Measurements from ENCODE around the gene SPRY4.
"Not testable (repeated sequence)": the region's sequence is repeated elsewhere in the genome, so short reads cannot be mapped to it uniquely, and the experiment has no call there.

Gene SPRY4, protein sequence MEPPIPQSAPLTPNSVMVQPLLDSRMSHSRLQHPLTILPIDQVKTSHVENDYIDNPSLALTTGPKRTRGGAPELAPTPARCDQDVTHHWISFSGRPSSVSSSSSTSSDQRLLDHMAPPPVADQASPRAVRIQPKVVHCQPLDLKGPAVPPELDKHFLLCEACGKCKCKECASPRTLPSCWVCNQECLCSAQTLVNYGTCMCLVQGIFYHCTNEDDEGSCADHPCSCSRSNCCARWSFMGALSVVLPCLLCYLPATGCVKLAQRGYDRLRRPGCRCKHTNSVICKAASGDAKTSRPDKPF

DNA sequence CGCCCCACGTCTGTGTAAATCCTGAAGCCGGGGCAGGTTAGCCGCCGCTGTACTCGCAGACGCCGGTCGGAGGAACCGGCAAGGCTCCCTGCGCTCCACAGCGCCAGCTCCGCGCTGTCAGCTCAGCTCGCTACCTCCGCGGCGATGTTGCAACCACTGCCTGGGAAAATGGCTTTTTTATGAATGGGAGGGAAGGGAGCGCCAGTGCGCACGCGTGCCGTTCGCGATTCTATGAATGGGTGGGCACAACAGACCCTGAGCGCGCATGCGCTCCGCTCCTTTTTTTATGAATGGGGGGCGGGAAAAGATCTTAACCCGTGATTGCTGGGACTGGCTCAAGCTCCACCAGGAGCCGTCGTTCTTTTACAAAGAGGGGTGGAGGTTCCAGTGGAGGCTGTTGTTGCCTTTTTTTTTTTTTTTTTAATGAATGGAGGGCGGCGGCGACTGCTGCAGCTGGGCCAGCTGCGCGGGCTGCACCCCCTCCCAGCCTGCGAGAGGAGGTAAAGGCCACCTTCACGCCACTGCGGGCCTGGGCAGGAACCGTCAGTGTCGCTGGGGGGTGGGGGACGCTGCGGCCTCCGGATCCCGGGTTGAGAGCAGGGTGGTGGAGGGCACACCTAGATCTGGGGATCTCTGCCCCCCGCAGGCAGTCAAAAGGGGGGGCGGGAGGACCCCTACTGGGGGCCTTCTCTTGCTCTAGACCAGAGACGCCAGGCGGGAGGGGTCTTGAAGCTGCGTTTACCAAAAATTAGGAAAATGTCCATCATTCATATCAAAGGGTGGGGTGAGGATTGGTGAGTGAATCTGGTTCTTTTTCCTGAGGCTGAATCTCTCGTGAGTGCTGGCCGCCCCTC lies at the start of gene SPRY4:
SPRY4 (minus strand) TSS at position 151 of the 854 bp plus-strand sequence. CDS start 9,913 bp downstream, outside the sequence.
- peak; percentile 77 to 78 for DNase-seq

DNA sequence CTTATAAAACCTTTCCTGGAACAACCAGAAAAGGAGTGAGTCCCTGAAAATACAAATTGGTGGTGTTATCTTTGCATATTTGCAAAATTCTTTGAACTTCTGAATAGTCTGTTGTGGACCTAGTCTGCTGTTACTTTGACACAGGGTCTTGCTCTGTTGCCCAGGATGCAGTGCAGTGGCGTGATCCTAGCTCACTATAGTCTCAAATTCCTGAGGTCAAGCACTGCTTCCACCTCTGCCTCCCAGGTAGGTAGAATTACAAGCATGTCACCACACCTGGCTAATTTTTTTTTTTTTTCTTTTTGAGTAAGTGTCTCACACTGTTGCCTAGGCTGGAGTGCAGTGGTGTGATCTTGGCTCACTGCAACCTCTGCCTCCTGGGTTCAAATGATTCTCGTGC lies 43.7 kb upstream of the SPRY4 start:
- no peak for DNase-seq

DNA sequence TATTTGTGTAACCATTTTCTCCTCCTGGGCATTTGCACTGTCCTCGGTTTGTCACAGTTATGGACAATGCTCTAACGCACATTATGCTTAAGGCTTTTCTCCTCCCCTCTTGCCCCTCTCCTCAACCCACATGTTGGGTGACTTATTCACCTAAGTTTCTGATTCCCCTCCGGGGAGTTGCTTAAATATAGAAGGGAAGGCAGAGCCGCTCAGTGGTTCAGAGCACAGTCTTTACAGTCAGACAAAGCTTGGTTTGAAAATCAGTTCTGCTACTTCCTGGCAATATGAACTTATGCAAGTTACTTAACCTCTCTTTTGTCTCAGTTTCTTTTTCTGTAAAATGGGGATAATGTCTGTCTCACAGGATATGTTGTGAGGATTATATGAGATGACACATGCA lies 41.2 kb upstream of the SPRY4 start:
- DNase-seq, result no peak

DNA sequence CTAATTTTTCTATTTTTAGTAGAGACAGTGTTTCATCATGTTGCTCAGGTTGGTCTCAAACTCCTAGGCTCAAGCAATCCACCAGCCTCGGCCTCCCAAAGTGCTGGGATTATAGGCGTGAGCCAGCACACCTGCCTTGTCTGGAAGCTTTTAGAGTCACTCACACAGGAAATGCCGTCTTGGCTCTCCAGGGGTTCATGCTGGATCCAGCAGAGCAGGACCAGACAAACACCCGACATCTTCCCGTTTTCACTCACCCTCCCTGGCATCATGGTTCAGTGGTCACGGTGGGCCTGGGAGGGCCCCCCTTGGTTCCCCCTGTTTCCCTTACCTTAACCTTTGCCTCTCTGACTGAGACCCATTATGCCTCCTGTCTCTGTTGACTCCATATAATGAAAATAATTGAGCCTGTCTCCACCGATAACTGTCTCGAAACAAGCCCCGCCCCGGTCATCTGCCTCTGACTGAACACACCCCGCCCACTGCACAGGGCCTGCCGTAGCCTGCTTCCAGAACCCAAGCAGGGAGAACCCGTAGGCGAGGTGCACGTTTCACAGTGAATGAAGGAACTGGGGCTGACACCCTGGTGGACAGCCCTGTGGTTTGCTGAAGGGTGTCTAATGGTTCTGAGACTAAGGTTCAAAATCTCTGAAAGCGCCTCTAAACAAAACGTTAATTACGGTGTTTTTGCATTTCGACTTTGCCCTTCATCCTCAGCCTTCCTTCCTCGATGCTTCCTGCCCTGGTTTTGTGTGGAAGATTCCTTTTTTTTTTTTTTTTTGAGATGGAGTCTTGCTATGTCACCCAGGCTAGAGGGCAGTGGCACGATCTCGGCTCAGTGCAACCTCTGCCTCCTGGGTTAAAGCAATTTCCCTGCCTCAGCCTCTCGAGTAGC lies 39.7 kb upstream of the SPRY4 start:
- no peak for DNase-seq

DNA sequence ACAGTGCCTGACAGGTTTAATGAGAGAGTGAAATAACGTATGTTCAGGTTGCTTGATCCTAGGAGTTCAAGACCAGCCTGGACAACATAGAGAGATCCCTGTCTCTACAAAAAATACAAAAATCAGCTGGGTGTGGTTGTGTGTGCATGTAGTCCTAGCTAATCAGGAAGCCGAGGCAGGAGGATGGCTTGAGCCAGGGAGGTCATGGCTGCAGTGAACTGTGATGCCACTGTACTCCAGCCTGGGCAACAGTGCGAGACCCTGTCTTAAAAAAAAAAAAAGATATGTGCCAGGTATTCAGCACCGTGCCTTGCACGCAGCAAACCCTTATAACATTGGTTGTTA lies 38.8 kb upstream of the SPRY4 start:
- no peak for DNase-seq

DNA sequence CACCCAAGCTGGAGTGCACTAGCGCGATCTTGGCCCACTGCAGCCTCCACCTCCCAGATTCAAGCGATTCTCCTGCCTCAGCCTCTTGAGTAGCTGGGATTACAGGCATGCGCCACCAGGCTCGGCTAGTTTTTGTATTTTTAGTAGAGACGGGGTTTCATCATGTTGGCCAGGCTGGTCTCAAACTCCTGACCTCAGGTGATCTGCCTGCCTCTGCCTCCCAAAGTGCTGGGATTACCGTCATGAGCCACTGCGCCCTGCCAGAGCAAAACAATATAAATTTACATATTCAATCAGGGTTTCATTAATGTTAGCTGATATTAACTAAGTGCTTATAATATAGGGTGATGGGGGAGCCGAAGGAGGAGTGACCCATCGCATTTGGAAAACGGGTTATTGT lies 37.4 kb upstream of the SPRY4 start:
- not testable (repeated sequence) for DNase-seq

DNA sequence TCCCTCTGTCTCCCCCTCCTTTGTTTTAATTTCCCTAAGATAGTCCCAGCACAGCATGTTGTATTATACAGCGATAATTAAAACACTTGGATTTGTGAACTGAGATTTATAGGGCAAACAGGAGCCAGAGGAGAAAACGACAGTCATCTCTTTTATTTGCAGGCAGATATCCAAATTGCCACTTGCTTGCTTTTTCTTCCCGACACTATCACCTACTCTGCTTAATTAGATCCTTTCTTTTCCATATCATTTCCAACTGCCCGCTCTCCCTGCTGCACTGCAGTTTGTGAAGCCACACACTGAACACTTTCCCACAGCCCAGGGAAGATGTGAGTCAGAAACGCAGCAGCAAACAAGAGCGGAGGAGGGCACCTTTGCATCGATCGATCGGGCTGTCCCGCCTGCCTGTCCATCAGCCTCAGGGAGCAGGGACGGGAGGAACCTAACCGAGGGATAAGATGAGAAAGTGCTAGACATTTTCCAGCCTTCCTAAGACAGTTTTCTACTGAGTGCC lies 35.8 kb upstream of the SPRY4 start:
- DNase-seq, result no peak

DNA sequence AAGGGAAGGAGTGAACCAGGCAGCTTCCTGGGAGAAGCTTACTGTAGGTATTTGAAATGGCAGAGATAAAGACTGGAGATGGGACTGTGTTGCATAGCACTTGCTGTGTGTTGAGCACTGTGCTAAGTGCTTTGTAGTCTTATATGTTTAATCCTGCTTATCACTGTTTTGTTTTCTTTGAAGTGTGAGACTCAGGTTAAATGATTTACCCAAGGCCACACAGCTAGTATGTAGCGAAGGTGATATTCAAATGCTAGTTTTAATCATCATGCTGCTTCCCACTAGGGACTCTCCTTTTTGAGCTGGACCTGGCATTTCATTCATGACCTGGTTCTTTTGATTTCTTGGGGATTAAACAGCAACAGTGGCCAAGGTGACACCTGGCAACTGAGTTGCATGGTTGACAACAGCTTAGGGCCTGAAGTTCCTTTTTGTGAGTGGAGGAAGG lies 35.3 kb upstream of the SPRY4 start:
- no peak for DNase-seq

DNA sequence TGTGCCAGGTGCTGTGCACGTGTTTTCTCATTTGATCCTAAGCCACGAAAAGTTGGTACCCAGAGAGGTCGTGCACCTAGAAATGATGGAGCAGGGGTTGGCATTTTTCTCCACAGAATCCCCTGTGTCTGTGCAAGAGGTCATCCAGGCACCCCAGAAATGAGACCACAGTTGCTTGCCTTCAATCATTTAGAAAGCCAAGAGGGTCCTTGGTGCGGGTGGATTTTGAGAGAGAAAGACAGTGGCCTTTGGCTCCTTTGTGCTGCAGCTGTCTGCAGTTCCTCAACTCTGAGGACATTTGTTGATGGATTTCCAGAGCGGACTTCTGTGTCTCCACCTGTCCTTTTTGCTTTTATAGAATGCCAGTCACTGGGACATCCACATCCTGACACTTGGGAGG lies 33.8 kb upstream of the SPRY4 start:
- DNase-seq, result no peak

DNA sequence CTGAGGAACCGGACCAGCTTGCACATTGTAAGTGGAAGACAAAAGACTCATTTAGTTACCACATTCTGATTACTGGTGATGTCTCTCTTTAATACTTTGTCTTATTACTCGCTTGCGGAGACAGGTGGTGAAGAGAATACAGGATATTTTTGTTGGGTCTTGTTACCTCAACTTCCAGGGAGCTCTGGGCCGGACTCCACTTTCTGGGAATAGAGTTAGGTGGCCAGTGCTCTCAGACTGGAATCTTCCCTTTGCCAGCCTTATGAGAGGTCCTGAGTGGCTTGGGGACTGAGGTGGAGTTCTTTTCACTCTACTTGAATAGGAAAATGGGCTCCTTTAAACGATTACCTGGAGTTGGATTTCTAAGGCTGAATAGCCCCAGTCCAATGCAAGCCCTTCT lies 33.3 kb upstream of the SPRY4 start:
- DNase-seq, result no peak

DNA sequence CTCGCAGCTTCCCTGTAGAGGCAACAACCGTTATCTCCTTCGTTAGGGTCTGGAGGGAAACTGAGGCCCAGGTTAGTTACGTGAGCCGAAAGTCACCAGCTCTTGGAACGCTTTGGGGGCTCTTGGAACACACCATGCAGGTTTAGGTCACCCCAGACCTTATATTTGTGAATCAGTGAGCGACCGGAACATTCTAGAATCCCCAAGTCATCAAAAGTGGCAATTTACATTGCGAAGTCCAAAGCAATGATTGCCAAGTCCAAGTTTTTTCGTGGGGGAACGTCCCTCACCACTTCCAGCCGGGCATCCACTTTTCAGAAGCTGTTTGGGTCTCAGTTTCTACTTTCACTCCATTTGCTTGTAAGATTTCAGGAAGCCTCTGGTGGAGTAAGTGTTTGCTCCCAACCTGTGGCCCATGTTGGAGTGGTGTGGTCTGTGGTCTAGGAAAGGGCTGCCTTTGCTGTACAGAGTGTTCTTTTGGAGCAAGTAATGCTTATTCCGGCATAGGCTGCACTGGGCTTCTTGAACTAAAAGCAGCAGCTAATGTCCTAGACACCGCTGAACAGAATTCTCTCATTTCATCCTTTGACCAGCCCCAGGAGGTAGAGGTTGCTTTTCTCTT lies 32.8 kb upstream of the SPRY4 start:
- no peak for DNase-seq

DNA sequence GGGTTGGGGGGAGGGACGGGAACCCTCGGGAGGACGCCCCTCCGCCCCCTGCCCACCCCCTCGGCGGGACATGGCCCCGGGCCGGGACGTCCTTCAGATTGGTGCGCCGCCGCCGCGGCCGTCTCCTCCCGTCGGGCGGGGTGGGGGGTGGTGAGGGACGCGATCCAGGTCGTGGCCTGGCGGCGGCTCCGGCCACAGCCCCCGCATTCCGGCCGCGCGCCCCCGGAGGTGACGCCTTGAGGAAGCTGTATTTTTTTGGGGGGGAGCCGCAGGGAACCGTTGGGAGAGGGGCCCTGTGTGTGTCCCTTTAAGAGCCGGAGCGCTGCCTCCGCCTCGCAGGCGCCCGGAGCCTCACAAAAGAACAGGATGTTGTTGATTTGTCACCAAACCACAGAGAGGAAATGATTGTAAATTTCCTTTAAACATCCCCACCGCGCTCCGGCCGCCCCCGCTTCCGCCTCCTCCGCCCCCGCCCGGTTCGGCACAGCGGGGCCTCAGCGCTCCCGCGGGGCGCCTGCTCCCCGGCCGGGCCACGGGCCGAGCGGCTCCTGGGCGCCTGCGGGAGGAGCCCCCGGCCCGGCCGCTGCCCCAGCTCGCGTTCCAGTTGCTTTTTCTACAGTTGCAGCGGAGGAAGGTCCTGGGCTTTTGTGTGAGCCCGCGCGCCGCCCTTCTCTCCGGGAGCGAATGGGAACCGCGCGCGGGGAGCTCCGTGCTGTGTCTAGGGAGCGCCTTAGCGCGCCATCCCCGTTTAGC lies 32.1 kb upstream of the SPRY4 start:
- DNase-seq, result peak; percentile 90 to 93

DNA sequence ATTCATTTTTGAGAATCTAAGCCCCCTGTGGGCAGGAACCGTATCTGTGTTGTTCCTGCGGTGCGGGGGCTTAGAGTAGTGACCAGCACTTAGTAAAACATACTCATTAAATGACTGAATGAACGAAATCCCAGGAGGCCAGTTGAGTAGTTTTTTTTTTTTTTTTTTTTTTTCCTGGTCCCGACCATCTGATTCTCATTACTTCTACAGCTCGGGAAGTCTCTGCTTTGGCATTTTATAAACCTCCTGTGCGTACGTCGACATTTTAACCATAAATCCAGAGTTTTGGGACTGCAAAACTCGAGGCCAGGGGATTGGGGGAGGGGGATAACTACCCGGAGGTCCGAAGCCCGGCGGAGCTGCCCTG lies 31.5 kb upstream of the SPRY4 start:
- no peak for DNase-seq

DNA sequence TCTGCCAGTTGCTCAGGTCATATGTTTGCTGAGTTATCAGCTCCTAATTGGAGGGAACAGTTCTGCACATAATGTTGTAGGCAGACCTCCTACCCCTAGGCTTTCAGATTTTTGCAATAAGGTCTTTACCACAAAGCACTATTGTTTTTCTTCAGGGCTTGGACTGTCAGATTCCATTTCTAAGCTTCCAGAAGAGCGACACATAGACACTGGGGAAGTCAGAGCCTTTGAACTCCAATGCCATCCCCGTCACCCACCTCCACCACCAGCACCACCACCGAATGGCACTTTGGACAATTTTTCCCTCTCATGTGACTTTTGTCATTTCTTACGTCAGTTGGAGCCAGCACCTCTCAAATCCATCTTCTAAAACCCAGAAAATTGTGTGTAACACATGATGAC lies 28.3 kb upstream of the SPRY4 start:
- DNase-seq, result no peak

DNA sequence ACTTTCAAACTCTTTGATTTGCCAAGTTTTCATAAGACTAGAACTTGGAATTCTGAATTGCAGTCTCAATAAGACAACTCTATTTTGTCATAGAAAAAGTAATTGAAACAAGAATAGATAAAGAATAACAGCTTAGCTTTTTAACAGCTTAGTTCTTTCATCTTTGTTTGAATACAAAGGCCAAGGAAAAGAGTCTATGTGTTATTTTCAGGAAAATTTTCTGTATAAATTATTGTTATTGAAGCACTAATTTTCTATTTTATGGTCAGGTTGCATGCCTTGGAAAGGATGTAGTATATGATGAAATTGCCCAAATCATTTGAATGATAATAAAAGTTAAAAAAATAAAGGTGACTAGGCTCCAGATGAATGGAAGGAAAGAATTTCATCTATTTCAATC lies 25.2 kb upstream of the SPRY4 start:
- DNase-seq, result no peak

DNA sequence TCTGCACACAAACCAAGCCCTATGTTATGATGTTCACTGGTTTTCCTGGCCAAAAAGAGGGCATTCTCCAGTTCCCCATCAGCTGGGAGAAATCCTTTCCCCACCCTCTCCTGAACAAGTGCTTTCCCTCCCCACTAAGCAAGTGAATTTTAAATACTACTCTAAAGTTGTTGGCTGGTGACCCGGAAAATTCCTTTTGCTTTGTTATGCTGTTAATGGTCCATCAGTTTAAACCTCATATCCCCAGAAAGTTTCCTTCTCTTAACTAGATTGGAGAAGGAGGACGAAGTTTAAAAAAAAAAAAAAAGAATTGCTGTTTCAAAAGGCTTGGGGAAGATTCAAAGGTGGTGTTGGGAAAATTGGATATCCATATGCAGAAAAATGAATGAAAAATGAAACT lies 21.9 kb upstream of the SPRY4 start:
- DNase-seq, result no peak

DNA sequence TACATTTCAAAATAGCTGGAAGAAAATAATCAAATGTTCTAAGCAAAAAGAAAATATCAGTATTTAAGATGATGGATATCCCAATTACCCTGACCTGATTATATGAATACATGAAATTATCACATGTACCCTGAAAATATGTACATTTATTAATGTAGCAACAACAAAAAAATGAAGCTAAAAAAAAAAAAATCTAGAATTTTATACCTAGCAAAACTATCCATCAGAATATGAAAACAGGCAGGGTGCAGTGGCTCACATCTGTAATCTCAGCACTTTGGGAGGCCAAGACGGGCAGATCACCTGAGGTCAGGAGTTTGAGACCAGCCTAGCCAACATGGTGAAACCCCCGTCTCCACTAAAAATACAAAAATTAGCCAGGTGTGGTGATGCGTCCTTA lies 20.1 kb upstream of the SPRY4 start:
- not testable (repeated sequence) for DNase-seq

DNA sequence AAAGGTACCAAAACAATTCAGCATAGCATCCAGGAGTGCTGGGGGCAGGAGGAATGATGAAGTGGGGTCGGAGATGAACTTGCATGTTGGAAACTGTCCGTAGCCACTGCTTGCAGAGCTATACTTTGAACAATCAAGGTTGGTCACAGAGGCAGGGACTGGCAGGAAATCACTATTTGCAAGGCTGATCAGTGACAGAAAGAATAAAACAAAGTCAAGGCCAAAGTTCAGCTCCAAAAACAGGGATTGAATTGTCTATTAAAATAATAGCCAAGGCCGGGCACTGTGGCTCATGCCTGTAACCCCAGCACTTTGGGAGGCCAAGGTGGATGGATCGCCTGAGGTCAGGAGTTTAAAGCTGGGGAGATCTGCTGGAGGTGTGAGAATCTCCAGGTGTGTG lies 18.7 kb upstream of the SPRY4 start:
- DNase-seq, result no peak

DNA sequence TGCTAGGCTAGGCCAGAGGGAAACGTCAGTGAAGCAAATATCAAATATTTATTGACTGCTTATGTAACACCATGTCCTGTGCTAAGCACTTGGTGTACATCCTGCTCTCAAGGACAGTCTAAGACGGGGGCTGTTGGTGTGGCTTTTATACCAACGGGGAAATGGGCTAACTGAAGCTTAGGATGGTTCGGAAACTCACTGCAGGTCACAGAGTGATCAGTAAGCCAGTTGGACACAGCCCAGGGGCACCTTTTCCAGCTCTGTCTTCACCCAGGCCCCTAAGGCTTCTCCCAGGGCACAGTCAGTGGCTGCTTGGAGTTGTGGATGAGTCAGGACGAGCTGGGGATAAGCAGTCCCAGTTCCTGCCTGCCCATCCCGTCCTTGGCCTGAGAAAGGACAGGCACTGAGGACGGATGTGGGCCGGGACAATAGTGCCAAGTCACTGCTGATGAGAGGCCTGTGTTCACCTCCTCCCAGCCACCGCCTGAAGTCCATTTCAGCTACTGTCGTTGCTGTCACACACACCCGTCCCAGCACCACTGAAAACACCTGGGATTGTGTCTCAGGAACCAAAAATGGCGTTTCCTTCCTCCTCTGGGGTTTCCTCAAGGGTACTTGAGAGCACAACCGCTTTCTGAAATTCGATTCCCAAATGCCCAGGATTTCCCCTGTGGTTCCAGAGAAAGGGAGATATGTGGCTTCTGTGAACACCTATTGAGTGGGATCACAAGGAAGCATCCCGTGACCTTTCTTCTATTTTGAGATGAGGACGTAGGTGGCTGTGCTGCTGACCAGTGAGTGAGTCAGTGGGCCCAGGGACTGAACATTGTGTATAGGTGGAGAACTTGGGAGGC lies 17.5 kb upstream of the SPRY4 start:
- no peak for DNase-seq

DNA sequence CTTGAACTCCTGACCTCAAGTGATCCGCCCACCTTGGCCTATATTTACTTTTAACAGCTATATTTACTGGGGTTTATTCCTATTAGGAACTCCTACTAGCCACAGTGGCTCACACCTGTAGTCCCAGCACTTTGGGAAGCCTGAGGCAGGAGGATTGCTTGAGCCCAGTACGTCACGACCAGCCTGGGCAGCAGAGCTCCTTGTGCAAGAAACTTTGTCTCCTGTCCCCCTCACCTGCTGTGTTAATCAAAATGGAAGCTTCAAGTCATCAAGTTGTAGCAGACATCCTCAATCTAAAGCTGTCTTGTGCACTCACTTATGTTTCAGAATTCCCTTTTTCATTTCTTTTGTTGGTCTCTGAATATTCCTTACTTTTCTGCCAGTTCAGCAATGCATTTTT lies 15.0 kb upstream of the SPRY4 start:
- DNase-seq, result no peak

DNA sequence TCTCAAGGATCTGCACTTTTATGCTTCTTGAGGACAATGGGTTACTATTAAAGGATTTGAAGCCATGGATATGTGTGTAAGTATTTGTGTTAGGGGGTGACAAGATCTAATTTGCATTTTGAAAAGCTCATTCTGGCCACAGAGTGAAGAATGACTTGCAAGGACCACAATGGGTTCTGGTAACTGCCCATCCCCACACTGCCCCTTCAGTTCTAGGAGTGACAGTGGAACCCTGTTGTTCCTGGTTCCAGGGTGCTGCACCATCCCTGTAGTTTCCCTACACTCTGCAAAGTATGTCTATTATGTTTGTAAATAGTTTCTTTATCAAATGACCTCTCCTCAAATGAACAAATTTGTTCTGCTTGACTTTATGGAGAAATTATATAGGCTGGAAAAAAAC lies 9.7 kb upstream of the SPRY4 start:
- no peak for DNase-seq
